Measurements from ENCODE around the gene UTP25.

DNA sequence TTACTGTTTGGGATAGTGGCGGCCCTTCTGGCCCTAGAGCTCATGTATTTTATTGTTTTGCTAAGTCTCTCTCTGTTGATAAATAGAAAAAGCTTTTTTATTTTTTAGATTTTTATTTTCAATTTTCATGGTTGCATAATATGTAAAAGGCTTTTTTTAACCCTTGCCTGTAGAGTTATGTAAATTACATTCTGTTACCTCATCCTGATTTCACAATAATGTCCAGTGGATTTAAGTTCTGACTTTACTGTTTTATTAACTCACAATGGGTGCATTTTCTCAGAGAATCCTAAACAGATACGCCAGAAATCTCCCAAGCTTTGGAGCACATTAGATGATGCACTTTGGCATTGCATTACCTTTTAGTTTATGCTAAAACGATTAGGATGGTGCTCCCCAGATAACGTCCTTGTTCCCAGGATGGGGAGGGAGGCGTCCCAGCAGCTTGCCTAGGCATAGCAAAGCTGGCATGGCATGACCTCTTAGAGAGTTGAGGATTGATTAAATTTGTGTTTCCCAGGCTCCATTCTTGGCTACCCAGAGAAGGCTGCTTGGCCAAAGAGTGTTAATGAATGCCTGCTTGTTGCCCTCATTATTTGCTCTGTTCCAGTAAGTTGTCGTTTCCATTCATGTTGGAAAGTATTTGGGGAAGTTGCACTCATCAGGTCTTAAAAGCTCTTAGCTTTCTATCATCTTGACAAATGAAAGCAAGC is 17.1 kb downstream of the UTP25 start:
- no peak for TF ChIP-seq POLR2A (IDR thresholded peaks at IDR 0.05; ENCODE audit: low read depth, low read length)
- no peak for TF ChIP-seq POLR2AphosphoS5 (IDR thresholded peaks at IDR 0.05; ENCODE audit: insufficient read depth, low read depth, low read length)
- TF ChIP-seq CTCF (IDR thresholded peaks at IDR 0.05; ENCODE audit: extremely low read depth in 1 of 2, insufficient read depth in 1 of 2, low read depth in 1 of 2, low read length in 2 of 2) = no peak
- TF ChIP-seq EZH2 (IDR thresholded peaks at IDR 0.05; ENCODE audit: borderline replicate concordance, low read depth, low read length, severe bottlenecking) = no peak
- no peak for TF ChIP-seq FOS (IDR thresholded peaks at IDR 0.05; ENCODE audit: borderline replicate concordance, insufficient read depth, low read length)
- TF ChIP-seq, protein P1, sequence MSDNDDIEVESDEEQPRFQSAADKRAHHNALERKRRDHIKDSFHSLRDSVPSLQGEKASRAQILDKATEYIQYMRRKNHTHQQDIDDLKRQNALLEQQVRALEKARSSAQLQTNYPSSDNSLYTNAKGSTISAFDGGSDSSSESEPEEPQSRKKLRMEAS (IDR thresholded peaks at IDR 0.05; ENCODE audit: insufficient read depth, insufficient read length) = no peak
- no peak for TF ChIP-seq MYC (IDR thresholded peaks at IDR 0.05; ENCODE audit: low read depth, low read length)
- no peak for TF ChIP-seq GATA2 (IDR thresholded peaks at IDR 0.05; ENCODE audit: insufficient read depth, insufficient read length, low read depth, low read length)
- no peak for TF ChIP-seq JUN (IDR thresholded peaks at IDR 0.05; ENCODE audit: borderline replicate concordance, insufficient read depth, insufficient read length, low read depth)

Data from endothelial cell of umbilical vein (primary cell).